Prostate gland (tissue), 2 donors: Measurements from ENCODE around the gene MMP10.

Experiments
- CTCF ChIP-seq, 4 experiments: fragments of 200-600 bp in 2 of 4; fragments of 450-650 bp in 2 of 4; sonication (generic) in 2 of 4; IDR thresholded peaks; 1 replicate in 3 of 4; 2 replicates in 1 of 4; pipeline ENCODE4 v1.5.1; 2016 to 2019; ENCODE audit warnings: antibody characterized with exemption in 4 of 4, mild to moderate bottlenecking in 2 of 4, moderate library complexity in 2 of 4
- POLR2A ChIP-seq: fragments of 450-650 bp; IDR thresholded peaks from one replicate; pipeline ENCODE4 v1.6.1; 2016; ENCODE audit warnings: antibody characterized with exemption, mild to moderate bottlenecking
- POLR2AphosphoS5 ChIP-seq: sonication (generic); formaldehyde crosslinking; IDR thresholded peaks from one replicate; pipeline ENCODE4 v1.6.1; 2017; ENCODE audit warnings: antibody characterized with exemption

DNA sequence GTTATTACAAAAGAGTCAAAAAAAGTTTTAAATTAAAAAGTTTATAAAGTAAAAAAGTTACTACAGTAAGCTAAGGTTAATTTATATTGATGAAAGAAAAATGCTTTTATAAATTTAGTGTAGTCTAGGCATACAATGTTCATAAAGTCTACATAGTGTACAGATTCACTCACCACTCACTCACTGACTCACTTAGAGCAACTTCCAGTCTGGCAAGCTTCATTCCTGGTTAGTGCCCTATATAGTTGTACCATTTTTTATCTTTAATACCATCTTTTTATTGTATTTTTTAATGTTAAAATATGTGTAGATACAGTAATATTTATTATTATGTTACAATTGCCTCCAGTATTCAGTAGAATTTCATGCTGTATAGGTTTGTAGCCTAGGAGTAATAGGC is 2.6 kb upstream of the MMP10 start:
- TF ChIP-seq CTCF (IDR thresholded peaks at IDR 0.05) (no peak), POLR2AphosphoS5 (no peak), POLR2A (no peak)
